Mammary epithelial cell (primary cell): ENCODE data around the gene ANO5.

Experiments used
- CTCF ChIP-seq, 2 donors: IDR thresholded peaks in 1 of 2; conservative IDR thresholded peaks in 1 of 2; 2 replicates each; pipeline ENCODE4 v1.5.1; 2011 to 2012; ENCODE audit warnings: inconsistent platforms in 2 of 2, low read length in 2 of 2, mild to moderate bottlenecking in 2 of 2, control low read depth in 1 of 2, low read depth in 1 of 2; ENCODE audit not compliant: insufficient read depth in 1 of 2; ENCODE audit errors: extremely low read depth in 1 of 2
- EZH2 ChIP-seq: IDR thresholded peaks from 2 replicates; pipeline ENCODE4 v1.6.1; 2012; ENCODE audit warnings: low read length, inconsistent platforms, borderline replicate concordance

- TF ChIP-seq CTCF (conservative IDR thresholded peaks at IDR 0.05 in 1 of 2, IDR thresholded peaks at IDR 0.05 in 1 of 2; ENCODE audit: extremely low read depth in 1 of 2, insufficient read depth in 1 of 2, low read depth in 1 of 2, low read length in 2 of 2) (no peak), EZH2 (no peak)
Measured at GRCh38 chr11:22221143-22221542, 28.3 kb downstream of the ANO5 start.
